NCI-H226 (cell line): Measurements from ENCODE around the gene NFATC1.

Source experiments
- DNase-seq: peaks from one replicate; pipeline ENCODE4 v3.0.0-alpha.2; 2015

NFATC1 gene

GRCh38 chr18:79395761-79396404 is at the start of gene NFATC1:
TSS of gene NFATC1 (plus strand) at chr18:79395930. CDS start at chr18:79396225, 295 bp downstream.
- DNase-seq: peak; percentile 42

- DNase-seq: no peak
Observed at GRCh38 chr18:79345981-79346380, 49.7 kb upstream of the NFATC1 start.

GRCh38 chr18:79348066-79348465 is 47.7 kb upstream of the NFATC1 start:
- no peak for DNase-seq

- no peak for DNase-seq
Observed at GRCh38 chr18:79352432-79352831, 43.3 kb upstream of the NFATC1 start.

- no peak for DNase-seq
Observed at GRCh38 chr18:79353267-79353666, 42.5 kb upstream of the NFATC1 start.

GRCh38 chr18:79354350-79354749 is 41.4 kb upstream of the NFATC1 start:
- no peak for DNase-seq

- no peak for DNase-seq
Observed at GRCh38 chr18:79355433-79356335, 40.0 kb upstream of the NFATC1 start.

- DNase-seq: no peak
Observed at GRCh38 chr18:79356435-79356834, 39.3 kb upstream of the NFATC1 start.

GRCh38 chr18:79360933-79361332 is 34.8 kb upstream of the NFATC1 start:
- no peak for DNase-seq

- no peak for DNase-seq
Observed at GRCh38 chr18:79361766-79362522, 33.8 kb upstream of the NFATC1 start.

GRCh38 chr18:79365701-79366100 is 30.0 kb upstream of the NFATC1 start:
- no peak for DNase-seq

GRCh38 chr18:79366177-79367094 is 29.3 kb upstream of the NFATC1 start:
- DNase-seq: no peak

- no peak for DNase-seq
Observed at GRCh38 chr18:79367480-79367879, 28.2 kb upstream of the NFATC1 start.

GRCh38 chr18:79367989-79368388 is 27.7 kb upstream of the NFATC1 start:
- DNase-seq: no peak

- no peak for DNase-seq
Observed at GRCh38 chr18:79368681-79369080, 27.0 kb upstream of the NFATC1 start.

- DNase-seq: no peak
Observed at GRCh38 chr18:79371561-79372121, 24.1 kb upstream of the NFATC1 start.

GRCh38 chr18:79372461-79372860 is 23.3 kb upstream of the NFATC1 start:
- DNase-seq: no peak

GRCh38 chr18:79372991-79373390 is 22.7 kb upstream of the NFATC1 start:
- DNase-seq: no peak

GRCh38 chr18:79373736-79374135 is 22.0 kb upstream of the NFATC1 start:
- DNase-seq: no peak

- no peak for DNase-seq
Observed at GRCh38 chr18:79374408-79375171, 21.1 kb upstream of the NFATC1 start.
